Activated B cell treated with CpG ODN at 0.5 μM for 24 hours (primary cell): ENCODE results near the gene METRNL. TPM values are rescaled to one million over a fixed set of nuclear protein-coding genes. Genes with fewer than 3 reads are reported as not detected.
"Not testable (repeated sequence)": the region's sequence is repeated elsewhere in the genome, so short reads cannot be mapped to it uniquely, and the experiment has no call there.

Experiments used
- ATAC-seq: fragments of 200-7000 bp; cut with Tn5 transposase; one replicate; pipeline ENCODE4 v1.10.0; 2021; ENCODE audit warnings: low read depth, mild to moderate bottlenecking, moderate library complexity
- CTCF ChIA-PET: fragments of 350-600 bp; sonication (Branson Sonifier 250); formaldehyde crosslinking; loops from one replicate; lab custom pipeline; 2021; ENCODE audit warnings: antibody characterized with exemption; lab: Charles Lee
- POLR2A ChIA-PET: fragments of 350-600 bp; sonication (Branson Sonifier 250); formaldehyde crosslinking; loops from one replicate; lab custom pipeline; 2021; ENCODE audit warnings: antibody characterized with exemption; lab: Charles Lee
- DNase-seq: peaks from one replicate; pipeline ENCODE4 v3.0.0; 2022
- H3K27ac Mint-ChIP-seq: one replicate; pipeline ENCODE4 v1.8.0; 2020; ENCODE audit warnings: mixed read lengths
- H3K27me3 Mint-ChIP-seq: one replicate; pipeline ENCODE4 v1.8.0; 2021; ENCODE audit warnings: mixed read lengths
- H3K36me3 Mint-ChIP-seq: one replicate; pipeline ENCODE4 v1.8.0; 2021; ENCODE audit warnings: low read depth, mixed read lengths
- H3K4me1 Mint-ChIP-seq: one replicate; pipeline ENCODE4 v1.8.0; 2021; ENCODE audit warnings: mixed read lengths
- H3K4me3 Mint-ChIP-seq: one replicate; pipeline ENCODE4 v1.8.0; 2020; ENCODE audit warnings: mild to moderate bottlenecking, mixed read lengths
- H3K9me3 Mint-ChIP-seq: one replicate; pipeline ENCODE4 v1.8.0; 2020; ENCODE audit warnings: mixed read lengths
- intact Hi-C: fragments of 100-400 bp; cut with micrococcal nuclease; formaldehyde crosslinking; loops from one replicate; pipeline ENCODE4 v1.15.1; 2024
- total RNA-seq: library from RNA; stranded (reverse); gene quantifications from 2 replicates; pipeline ENCODE4 v1.2.3, GENCODE V29; 2022
- TF ChIP-seq, protein P1 (sequence below): fragments of 200-600 bp; IDR thresholded peaks from one replicate; pipeline ENCODE4 v1.8.0; 2022; ENCODE audit warnings: antibody characterized with exemption, mild to moderate bottlenecking

METRNL gene
- total RNA-seq, 1 donor from 2014 or later, result 10.7 TPM

DNA sequence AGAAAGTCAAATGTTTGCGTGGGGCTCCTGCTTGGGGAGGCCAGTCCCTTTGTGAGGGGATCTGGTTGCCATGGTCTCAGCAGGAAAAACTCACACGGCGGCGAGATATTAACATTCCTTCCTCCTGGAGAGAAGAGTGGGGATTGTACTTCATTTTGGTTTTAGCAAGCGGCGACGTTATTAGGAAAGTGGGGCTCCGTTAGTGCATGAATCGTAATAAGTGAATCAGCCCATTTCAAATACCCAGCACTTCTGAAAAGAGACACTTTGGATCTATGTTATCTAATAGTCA lies 41.6 kb upstream of the METRNL start:
- no peak overlapping the region for H3K27ac Mint-ChIP-seq
- no peaks in the 10 kb centered on the region for H3K4me1 Mint-ChIP-seq
- peaks cover 14% of the 10 kb centered on the region for H3K9me3 Mint-ChIP-seq
- no peak for DNase-seq
- CTCF ChIA-PET, result no interaction called here
- no peak for ATAC-seq
- no peaks in the 10 kb centered on the region for H3K27me3 Mint-ChIP-seq
- no peak overlapping the region for H3K4me3 Mint-ChIP-seq
- POLR2A ChIA-PET, result no interaction called here
- TF ChIP-seq, protein P1, sequence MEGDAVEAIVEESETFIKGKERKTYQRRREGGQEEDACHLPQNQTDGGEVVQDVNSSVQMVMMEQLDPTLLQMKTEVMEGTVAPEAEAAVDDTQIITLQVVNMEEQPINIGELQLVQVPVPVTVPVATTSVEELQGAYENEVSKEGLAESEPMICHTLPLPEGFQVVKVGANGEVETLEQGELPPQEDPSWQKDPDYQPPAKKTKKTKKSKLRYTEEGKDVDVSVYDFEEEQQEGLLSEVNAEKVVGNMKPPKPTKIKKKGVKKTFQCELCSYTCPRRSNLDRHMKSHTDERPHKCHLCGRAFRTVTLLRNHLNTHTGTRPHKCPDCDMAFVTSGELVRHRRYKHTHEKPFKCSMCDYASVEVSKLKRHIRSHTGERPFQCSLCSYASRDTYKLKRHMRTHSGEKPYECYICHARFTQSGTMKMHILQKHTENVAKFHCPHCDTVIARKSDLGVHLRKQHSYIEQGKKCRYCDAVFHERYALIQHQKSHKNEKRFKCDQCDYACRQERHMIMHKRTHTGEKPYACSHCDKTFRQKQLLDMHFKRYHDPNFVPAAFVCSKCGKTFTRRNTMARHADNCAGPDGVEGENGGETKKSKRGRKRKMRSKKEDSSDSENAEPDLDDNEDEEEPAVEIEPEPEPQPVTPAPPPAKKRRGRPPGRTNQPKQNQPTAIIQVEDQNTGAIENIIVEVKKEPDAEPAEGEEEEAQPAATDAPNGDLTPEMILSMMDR, result no peak
- intact Hi-C loops, result no loop called here
- H3K36me3 Mint-ChIP-seq, result peaks cover 52% of the 10 kb centered on the region

GRCh38 chr17:83038983-83039382 lies 40.4 kb upstream of the METRNL start:
- H3K4me3 Mint-ChIP-seq, intact Hi-C loops, H3K27ac Mint-ChIP-seq, H3K27me3 Mint-ChIP-seq, ATAC-seq, DNase-seq, H3K4me1 Mint-ChIP-seq, POLR2A ChIA-PET, CTCF ChIA-PET: not testable (repeated sequence)
- H3K9me3 Mint-ChIP-seq, result peaks cover 15% of the 10 kb centered on the region
- peaks cover 64% of the 10 kb centered on the region for H3K36me3 Mint-ChIP-seq

GRCh38 chr17:83041305-83041704 lies 38.1 kb upstream of the METRNL start:
- CTCF ChIA-PET, result no interaction called here
- Mint-ChIP-seq H3K4me1 (peaks cover 3% of the 10 kb centered on the region), H3K27ac (no peak overlapping the region), H3K36me3 (peaks cover 60% of the 10 kb centered on the region), H3K27me3 (no peaks in the 10 kb centered on the region), H3K9me3 (peaks cover 15% of the 10 kb centered on the region), H3K4me3 (no peak overlapping the region)
- POLR2A ChIA-PET, result no interaction called here
- TF ChIP-seq, protein P1, result no peak
- intact Hi-C loops, result no loop called here
- DNase-seq (no peak), ATAC-seq (no peak)

DNA sequence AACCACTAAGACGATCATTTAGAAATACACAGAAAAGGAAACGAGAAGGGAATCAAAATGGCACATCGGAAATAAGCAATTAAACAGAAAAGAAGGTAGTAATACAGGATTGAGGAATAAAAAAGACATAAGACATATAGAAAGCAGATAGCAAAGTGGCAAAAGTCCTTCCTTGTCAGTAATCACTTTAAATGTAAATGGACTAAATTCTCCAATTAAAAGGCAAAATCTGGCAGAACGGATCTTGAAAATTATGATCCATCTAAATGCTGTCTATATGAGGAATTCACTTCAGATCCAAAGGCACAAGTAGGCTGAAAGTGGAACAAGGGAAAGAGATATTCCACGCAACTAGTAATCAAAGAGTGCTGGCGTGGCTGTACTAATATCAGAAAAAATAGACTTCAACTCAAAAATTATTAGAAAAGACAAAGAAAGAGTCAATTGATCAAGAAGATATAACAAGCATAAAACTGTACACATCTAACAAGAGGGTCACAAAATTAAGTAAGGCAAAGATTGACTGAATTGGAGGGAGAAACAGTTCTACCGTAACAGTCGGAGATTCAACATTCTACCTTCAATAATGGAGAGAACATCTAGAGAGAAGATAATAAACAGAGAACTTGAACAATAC lies 36.8 kb upstream of the METRNL start:
- Mint-ChIP-seq H3K9me3 (peaks cover 18% of the 10 kb centered on the region), H3K27me3 (no peaks in the 10 kb centered on the region), H3K4me3 (no peak overlapping the region), H3K36me3 (peaks cover 52% of the 10 kb centered on the region), H3K4me1 (peaks cover 3% of the 10 kb centered on the region), H3K27ac (no peak overlapping the region)
- CTCF ChIA-PET, result no interaction called here
- DNase-seq, result no peak
- TF ChIP-seq, protein P1, result no peak
- intact Hi-C loops, result no loop called here
- no peak for ATAC-seq
- POLR2A ChIA-PET, result no interaction called here

GRCh38 chr17:83044479-83044878 lies 34.9 kb upstream of the METRNL start:
- H3K27me3 Mint-ChIP-seq, CTCF ChIA-PET, ATAC-seq, H3K27ac Mint-ChIP-seq, intact Hi-C loops, DNase-seq, H3K4me3 Mint-ChIP-seq, POLR2A ChIA-PET: not testable (repeated sequence)
- Mint-ChIP-seq H3K36me3 (peaks cover 47% of the 10 kb centered on the region), H3K4me1 (peaks cover 14% of the 10 kb centered on the region), H3K9me3 (peaks cover 18% of the 10 kb centered on the region)

DNA sequence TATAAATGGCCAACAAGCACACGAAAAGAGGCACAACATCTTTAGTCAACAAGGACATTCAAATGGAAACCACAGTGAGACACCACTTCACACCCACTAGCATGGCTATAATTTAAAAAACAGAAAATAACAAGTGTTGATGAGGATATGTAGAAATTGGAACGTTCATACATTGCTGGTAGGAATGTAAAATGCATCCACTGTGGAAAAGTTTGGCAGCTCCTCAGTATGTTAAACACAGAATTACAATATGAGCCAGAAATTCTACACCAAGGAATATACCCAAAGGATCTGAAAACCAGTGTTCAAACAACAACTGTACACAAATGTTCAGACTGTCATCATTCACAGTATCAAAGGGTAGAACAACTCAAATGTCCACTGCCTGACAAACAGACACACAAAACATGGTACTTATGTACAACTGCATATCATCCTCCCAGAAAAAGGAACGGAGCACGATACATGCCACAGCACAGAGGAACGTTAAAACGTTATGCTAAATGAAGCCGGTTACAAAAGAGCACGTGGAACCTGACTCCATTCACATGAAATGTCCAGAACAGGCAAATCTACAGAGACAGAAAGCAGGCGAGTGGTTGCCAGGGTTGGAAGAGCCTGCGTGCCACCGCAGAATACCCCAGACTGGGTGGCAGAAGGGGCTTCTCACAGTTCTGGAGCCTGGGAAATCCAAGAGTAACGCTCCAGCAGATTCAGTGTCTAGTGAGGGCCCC lies 32.8 kb upstream of the METRNL start:
- DNase-seq (no peak), ATAC-seq (no peak)
- POLR2A ChIA-PET, result no interaction called here
- TF ChIP-seq, protein P1, result no peak
- CTCF ChIA-PET, result no interaction called here
- peaks cover 21% of the 10 kb centered on the region for H3K4me1 Mint-ChIP-seq
- H3K9me3 Mint-ChIP-seq, result peaks cover 11% of the 10 kb centered on the region
- peaks cover 32% of the 10 kb centered on the region for H3K36me3 Mint-ChIP-seq
- no peak overlapping the region for H3K4me3 Mint-ChIP-seq
- H3K27me3 Mint-ChIP-seq, result no peaks in the 10 kb centered on the region
- H3K27ac Mint-ChIP-seq, result no peak overlapping the region
- intact Hi-C loops, result no loop called here
